NB4 (cell line): Measurements from ENCODE around the gene GRIN3B.

Experiments used
- DNase-seq: peaks from one replicate; pipeline ENCODE4 v3.0.0; 2010; ENCODE audit warnings: low read depth
- H3K4me3 ChIP-seq: one replicate; pipeline ENCODE4 v1.5.1; 2011; ENCODE audit warnings: mild to moderate bottlenecking, low read depth, low read length, moderate library complexity
- CTCF ChIP-seq: IDR thresholded peaks from one replicate; pipeline ENCODE4 v1.5.1; 2012; ENCODE audit warnings: low read depth, low read length
- MAX ChIP-seq: IDR thresholded peaks from 2 replicates; pipeline ENCODE4 v1.6.1; 2011; ENCODE audit warnings: low read depth, low read length
- MYC ChIP-seq: IDR thresholded peaks from 2 replicates; pipeline ENCODE4 v1.6.1; 2011; ENCODE audit warnings: low read depth, low read length
- POLR2A ChIP-seq: IDR thresholded peaks from 2 replicates; pipeline ENCODE4 v1.6.1; 2011; ENCODE audit warnings: mild to moderate bottlenecking; ENCODE audit not compliant: insufficient read length; ENCODE audit errors: extremely low read depth

GRIN3B gene

GRCh38 chr19:960020-960419 is 40.2 kb upstream of the GRIN3B start:
- no peak for TF ChIP-seq MYC
- no peak for TF ChIP-seq CTCF
- no peak for TF ChIP-seq POLR2A
- TF ChIP-seq MAX, result no peak
- H3K4me3 ChIP-seq, result no peak overlapping the region
- DNase-seq, result no peak

GRCh38 chr19:960601-960938 is 39.6 kb upstream of the GRIN3B start:
- no peak overlapping the region for H3K4me3 ChIP-seq
- TF ChIP-seq CTCF (no peak), POLR2A (no peak), MYC (no peak), MAX (no peak)
- no peak for DNase-seq

- no peak for DNase-seq
- no peak overlapping the region for H3K4me3 ChIP-seq
- TF ChIP-seq MYC, result no peak
- TF ChIP-seq MAX, result no peak
- TF ChIP-seq POLR2A, result no peak
- no peak for TF ChIP-seq CTCF
These were observed 38.2 kb upstream of the GRIN3B start for GRCh38 chr19:961866-962620.

GRCh38 chr19:962683-963400 is 37.4 kb upstream of the GRIN3B start:
- no peak for DNase-seq
- H3K4me3 ChIP-seq, result no peak overlapping the region
- TF ChIP-seq CTCF, result no peak
- TF ChIP-seq POLR2A, result no peak
- TF ChIP-seq MAX, result no peak
- TF ChIP-seq MYC, result no peak

- no peak for DNase-seq
- TF ChIP-seq POLR2A (no peak), CTCF (no peak), MYC (no peak)
- H3K4me3 ChIP-seq, result no peak overlapping the region
These were observed 36.7 kb upstream of the GRIN3B start for GRCh38 chr19:963486-963951.

- TF ChIP-seq CTCF (no peak), MAX (no peak), POLR2A (no peak), MYC (no peak)
- H3K4me3 ChIP-seq, result no peak overlapping the region
- no peak for DNase-seq
These were observed 36.1 kb upstream of the GRIN3B start for GRCh38 chr19:964116-964520.
